ENCODE measurements around the gene TRIM69. TPM values are rescaled to one million over a fixed set of nuclear protein-coding genes. Genes with fewer than 3 reads are reported as not detected.
"Not testable (repeated sequence)": the region's sequence is repeated elsewhere in the genome, so short reads cannot be mapped to it uniquely, and the experiment has no call there.

The TRIM69 gene, protein sequence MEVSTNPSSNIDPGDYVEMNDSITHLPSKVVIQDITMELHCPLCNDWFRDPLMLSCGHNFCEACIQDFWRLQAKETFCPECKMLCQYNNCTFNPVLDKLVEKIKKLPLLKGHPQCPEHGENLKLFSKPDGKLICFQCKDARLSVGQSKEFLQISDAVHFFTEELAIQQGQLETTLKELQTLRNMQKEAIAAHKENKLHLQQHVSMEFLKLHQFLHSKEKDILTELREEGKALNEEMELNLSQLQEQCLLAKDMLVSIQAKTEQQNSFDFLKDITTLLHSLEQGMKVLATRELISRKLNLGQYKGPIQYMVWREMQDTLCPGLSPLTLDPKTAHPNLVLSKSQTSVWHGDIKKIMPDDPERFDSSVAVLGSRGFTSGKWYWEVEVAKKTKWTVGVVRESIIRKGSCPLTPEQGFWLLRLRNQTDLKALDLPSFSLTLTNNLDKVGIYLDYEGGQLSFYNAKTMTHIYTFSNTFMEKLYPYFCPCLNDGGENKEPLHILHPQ
- 10 to 100 TPM; 13.1 to 21.3 TPM for total RNA-seq
- polyA plus RNA-seq: 10 to 100 TPM; 11.2 to 26.4 TPM
- long read RNA-seq, donor 1, transcript TRIM69-207 (2 exons, 3,190 nt): major isoform, 14 of 14 reads
- long read RNA-seq, donor 1, partial matches to known transcripts: 0 of 14 reads
- long read RNA-seq, donor 1, other reads (novel, unspliced or antisense): 0 of 14 reads
- long read RNA-seq, donor 2, transcript TRIM69-207 (2 exons, 3,190 nt): major isoform, 7 of 7 reads
- long read RNA-seq, donor 2, partial matches to known transcripts: 0 of 7 reads
- long read RNA-seq, donor 2, other reads (novel, unspliced or antisense): 0 of 7 reads
- long read RNA-seq, donor 3, transcript TRIM69-207 (2 exons, 3,190 nt): major isoform, 9 of 9 reads
- long read RNA-seq, donor 3, partial matches to known transcripts: 0 of 9 reads
- long read RNA-seq, donor 3, other reads (novel, unspliced or antisense): 0 of 9 reads
- long read RNA-seq, donor 4, partial matches to known transcripts: 0 of 1 reads
- long read RNA-seq, donor 4, other reads (novel, unspliced or antisense): 0 of 1 reads
- long read RNA-seq, donor 5, transcript TRIM69-207 (2 exons, 3,190 nt): major isoform, 8 of 8 reads
- long read RNA-seq, donor 5, partial matches to known transcripts: 0 of 8 reads
- long read RNA-seq, donor 5, other reads (novel, unspliced or antisense): 0 of 8 reads

DNA sequence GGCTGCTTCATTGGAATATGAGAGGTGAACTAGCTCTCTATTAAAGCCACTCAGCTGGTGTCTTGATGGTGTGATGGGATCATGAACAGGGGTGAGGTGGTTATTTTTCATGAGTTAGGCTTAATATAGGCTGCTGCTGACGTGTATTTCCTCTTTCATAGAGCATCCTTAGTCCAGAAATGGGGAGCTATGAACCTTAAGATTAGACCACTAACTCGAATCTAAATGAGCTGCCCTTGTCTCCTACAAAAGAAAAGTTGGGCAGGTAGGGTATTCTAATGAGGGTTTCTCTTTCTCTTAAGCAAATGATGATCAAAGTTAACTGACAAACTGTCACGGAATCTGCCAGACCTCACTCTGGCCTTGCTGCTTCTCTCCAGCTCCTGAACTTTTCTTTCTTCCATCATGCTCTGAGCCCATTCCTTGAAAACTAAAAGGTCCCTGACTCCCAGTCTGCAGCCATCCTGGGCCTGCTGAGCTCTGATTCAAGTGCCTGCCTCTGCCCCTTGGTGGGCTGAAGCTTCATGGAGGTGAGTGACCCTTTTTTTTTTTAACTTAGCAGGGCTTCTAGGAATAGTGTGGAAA, at the start of gene TRIM69:
Gene TRIM69, plus strand, starts transcription at position 348 of the 585 bp plus-strand sequence. Its CDS starts 177 bp downstream, at position 525.
- peak within 1 kb of the TSS in 1 of 2 donors; percentile 68 for H3K9ac ChIP-seq (ENCODE audit: insufficient read depth in 1 of 2, low read length in 2 of 2)
- no peaks in the 10 kb centered on the region for H3K27me3 ChIP-seq (ENCODE audit: control insufficient read depth in 3 of 3, insufficient read depth in 3 of 3, low read length in 2 of 3)
- 69 to 72% methylated on average over 3 of the region's 3 CpGs for WGBS, 2 donors
- ATAC-seq (ENCODE audit: insufficient read depth, low FRiP score): no peak
- H3K4me1 ChIP-seq (ENCODE audit: control insufficient read depth in 5 of 5, insufficient read depth in 5 of 5, low read length in 5 of 5): peaks cover 0 to 16% (median 0%) of the 10 kb centered on the region in 5 donors
- peak within 1 kb of the TSS in 1 of 2 donors; percentile 80 for H3K27ac ChIP-seq (ENCODE audit: low read depth in 1 of 2, low read length in 1 of 2)
- H3K36me3 ChIP-seq (ENCODE audit: control insufficient read depth in 4 of 4, insufficient read depth in 4 of 4, low read length in 4 of 4): peaks cover 0 to 5% (median 2%) of the 10 kb centered on the region in 4 donors
- no peak for DNase-seq
- no peak within 1 kb of the TSS for H3K4me3 ChIP-seq
- TF ChIP-seq, protein P1, sequence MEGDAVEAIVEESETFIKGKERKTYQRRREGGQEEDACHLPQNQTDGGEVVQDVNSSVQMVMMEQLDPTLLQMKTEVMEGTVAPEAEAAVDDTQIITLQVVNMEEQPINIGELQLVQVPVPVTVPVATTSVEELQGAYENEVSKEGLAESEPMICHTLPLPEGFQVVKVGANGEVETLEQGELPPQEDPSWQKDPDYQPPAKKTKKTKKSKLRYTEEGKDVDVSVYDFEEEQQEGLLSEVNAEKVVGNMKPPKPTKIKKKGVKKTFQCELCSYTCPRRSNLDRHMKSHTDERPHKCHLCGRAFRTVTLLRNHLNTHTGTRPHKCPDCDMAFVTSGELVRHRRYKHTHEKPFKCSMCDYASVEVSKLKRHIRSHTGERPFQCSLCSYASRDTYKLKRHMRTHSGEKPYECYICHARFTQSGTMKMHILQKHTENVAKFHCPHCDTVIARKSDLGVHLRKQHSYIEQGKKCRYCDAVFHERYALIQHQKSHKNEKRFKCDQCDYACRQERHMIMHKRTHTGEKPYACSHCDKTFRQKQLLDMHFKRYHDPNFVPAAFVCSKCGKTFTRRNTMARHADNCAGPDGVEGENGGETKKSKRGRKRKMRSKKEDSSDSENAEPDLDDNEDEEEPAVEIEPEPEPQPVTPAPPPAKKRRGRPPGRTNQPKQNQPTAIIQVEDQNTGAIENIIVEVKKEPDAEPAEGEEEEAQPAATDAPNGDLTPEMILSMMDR (IDR thresholded peaks at IDR 0.05; ENCODE audit: control extremely low read depth, extremely low read depth): no peak
- H3K9me3 ChIP-seq (ENCODE audit: control insufficient read depth in 4 of 4, insufficient read depth in 3 of 4, low read length in 3 of 4): no peaks in the 10 kb centered on the region

DNA sequence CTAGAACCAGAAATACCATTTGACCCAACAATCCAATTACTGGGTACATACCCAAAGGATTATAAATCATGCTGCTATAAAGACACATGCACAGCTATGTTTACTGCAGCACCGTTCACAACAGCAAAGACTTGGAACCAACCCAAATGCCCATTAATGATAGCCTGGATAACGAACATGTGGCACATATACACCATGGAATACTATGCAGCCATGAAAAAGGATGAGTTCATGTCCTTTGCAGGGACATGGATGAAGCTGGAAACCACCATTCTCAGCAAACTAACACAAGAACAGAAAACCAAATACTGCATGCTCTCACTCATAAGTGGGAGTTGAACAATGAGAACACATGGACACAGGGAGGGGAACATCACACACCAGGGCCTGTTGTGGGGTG, 47.0 kb upstream of the TRIM69 start:
- not testable (repeated sequence) for H3K27ac ChIP-seq (ENCODE audit: low read depth in 1 of 2, low read length in 1 of 2); H3K9ac ChIP-seq (ENCODE audit: insufficient read depth in 1 of 2, low read length in 2 of 2); DNase-seq; H3K4me1 ChIP-seq (ENCODE audit: control insufficient read depth in 5 of 5, insufficient read depth in 5 of 5, low read length in 5 of 5); H3K36me3 ChIP-seq (ENCODE audit: control insufficient read depth in 4 of 4, insufficient read depth in 4 of 4, low read length in 4 of 4); H3K27me3 ChIP-seq (ENCODE audit: control insufficient read depth in 3 of 3, insufficient read depth in 3 of 3, low read length in 2 of 3); H3K9me3 ChIP-seq (ENCODE audit: control insufficient read depth in 4 of 4, insufficient read depth in 3 of 4, low read length in 3 of 4); H3K4me3 ChIP-seq; ATAC-seq (ENCODE audit: insufficient read depth, low FRiP score)
- WGBS, 2 donors: 88 to 89% methylated on average over 2 of the region's 2 CpGs

DNA sequence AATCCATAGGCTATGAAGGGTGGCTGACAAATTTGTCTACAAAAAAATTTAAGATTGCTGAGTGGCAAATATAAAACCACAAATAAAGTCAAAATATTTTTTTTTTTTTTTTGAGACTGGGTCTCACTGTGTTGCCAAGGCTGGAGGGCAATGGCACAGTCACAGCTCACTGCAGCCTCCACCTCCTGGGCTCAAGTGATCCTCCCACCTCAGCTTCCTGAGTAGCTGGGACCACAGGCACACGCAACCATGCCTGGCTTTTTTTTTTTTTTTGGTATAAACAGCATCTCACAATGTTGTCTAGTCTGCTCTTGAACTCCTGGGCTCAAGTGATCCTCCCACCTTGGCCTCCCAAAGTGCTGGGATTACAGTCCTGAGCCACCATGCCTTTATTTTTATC, 46.1 kb upstream of the TRIM69 start:
- H3K27me3 ChIP-seq (ENCODE audit: control insufficient read depth in 3 of 3, insufficient read depth in 3 of 3, low read length in 2 of 3); ATAC-seq (ENCODE audit: insufficient read depth, low FRiP score); H3K4me3 ChIP-seq; DNase-seq; H3K36me3 ChIP-seq (ENCODE audit: control insufficient read depth in 4 of 4, insufficient read depth in 4 of 4, low read length in 4 of 4); H3K4me1 ChIP-seq (ENCODE audit: control insufficient read depth in 5 of 5, insufficient read depth in 5 of 5, low read length in 5 of 5); H3K27ac ChIP-seq (ENCODE audit: low read depth in 1 of 2, low read length in 1 of 2); H3K9me3 ChIP-seq (ENCODE audit: control insufficient read depth in 4 of 4, insufficient read depth in 3 of 4, low read length in 3 of 4); H3K9ac ChIP-seq (ENCODE audit: insufficient read depth in 1 of 2, low read length in 2 of 2): not testable (repeated sequence)
- 21 to 45% methylated on average over 1 of the region's 1 CpG for WGBS, 2 donors

DNA sequence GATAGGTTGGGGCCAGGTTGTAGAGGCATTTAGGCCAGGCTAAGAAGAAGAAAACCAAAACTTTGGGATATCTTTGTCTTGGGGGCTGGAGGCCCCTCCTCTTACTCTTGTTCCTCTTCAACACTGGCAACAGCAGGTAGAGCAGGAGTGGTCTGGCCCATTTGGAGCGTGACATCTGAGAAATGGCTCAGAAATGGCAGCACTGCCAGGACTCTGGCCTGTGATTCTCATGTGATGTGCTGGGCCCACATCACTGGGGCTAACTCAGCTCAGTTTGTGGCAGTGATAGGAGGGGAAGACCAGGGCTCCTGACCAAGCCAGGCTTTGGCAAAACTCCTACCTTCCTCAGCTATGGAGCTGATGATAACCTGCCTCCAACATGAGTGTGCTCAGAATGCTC, 43.7 kb upstream of the TRIM69 start:
- Histone ChIP-seq H3K9ac (ENCODE audit: insufficient read depth in 1 of 2, low read length in 2 of 2) (no peak overlapping the region), H3K27ac (ENCODE audit: low read depth in 1 of 2, low read length in 1 of 2) (no peak overlapping the region), H3K4me3 (no peak overlapping the region), H3K9me3 (ENCODE audit: control insufficient read depth in 4 of 4, insufficient read depth in 3 of 4, low read length in 3 of 4) (no peaks in the 10 kb centered on the region), H3K36me3 (ENCODE audit: control insufficient read depth in 4 of 4, insufficient read depth in 4 of 4, low read length in 4 of 4) (no peaks in the 10 kb centered on the region), H3K4me1 (ENCODE audit: control insufficient read depth in 5 of 5, insufficient read depth in 5 of 5, low read length in 5 of 5) (peaks cover 0 to 1% (median 0%) of the 10 kb centered on the region in 5 donors), H3K27me3 (ENCODE audit: control insufficient read depth in 3 of 3, insufficient read depth in 3 of 3, low read length in 2 of 3) (no peaks in the 10 kb centered on the region)
- 100% methylated on average over 1 of the region's 1 CpG for WGBS, 2 donors
- DNase-seq (no peak), ATAC-seq (ENCODE audit: insufficient read depth, low FRiP score) (no peak)
- TF ChIP-seq, protein P1 (IDR thresholded peaks at IDR 0.05; ENCODE audit: control extremely low read depth, extremely low read depth): no peak

All from lung (tissue), 16 donors.